D721Med (cell line): ENCODE data around the gene KIAA1614.

Experiments
- DNase-seq: peaks from one replicate; pipeline ENCODE4 v3.0.0; 2011; ENCODE audit warnings: low spot score; ENCODE audit not compliant: insufficient read length
- FAIRE-seq: peaks from 2 replicates; lab custom pipeline; 2011; peaks lifted over from hg19 to GRCh38; lab: Jason Lieb, UNC
- CTCF ChIP-seq: IDR thresholded peaks from 2 replicates; pipeline ENCODE4 v1.5.1; 2012; ENCODE audit warnings: mild to moderate bottlenecking, control low read depth; ENCODE audit not compliant: insufficient read depth; ENCODE audit errors: missing control alignments

Gene KIAA1614

DNA sequence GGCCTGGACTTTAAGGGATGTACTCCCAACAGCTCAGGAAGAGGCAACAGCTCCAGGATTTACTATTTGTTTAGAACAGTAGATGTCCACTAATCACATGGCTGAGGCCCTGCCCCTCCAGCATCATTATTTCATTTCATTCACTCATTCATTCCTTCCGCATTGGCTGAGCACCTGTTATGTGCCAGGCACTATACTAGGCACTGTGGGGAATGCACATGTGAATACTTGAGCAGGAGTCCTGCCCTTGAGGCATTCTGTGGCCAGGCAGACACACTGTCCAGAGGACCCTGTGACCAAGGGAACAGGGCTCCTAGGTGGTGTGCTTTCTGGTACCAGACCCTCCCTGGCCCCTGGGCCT is 24.3 kb downstream of the KIAA1614 start:
- FAIRE-seq (no peak), DNase-seq (no peak)
- TF ChIP-seq CTCF = no peak

- DNase-seq (no peak), FAIRE-seq (no peak)
- TF ChIP-seq CTCF = no peak
These were observed 25.0 kb downstream of the KIAA1614 start for GRCh38 chr1:180937624-180938225.

GRCh38 chr1:180939073-180939710 is 26.5 kb downstream of the KIAA1614 start:
- no peak for TF ChIP-seq CTCF
- FAIRE-seq = no peak
- DNase-seq = no peak

DNA sequence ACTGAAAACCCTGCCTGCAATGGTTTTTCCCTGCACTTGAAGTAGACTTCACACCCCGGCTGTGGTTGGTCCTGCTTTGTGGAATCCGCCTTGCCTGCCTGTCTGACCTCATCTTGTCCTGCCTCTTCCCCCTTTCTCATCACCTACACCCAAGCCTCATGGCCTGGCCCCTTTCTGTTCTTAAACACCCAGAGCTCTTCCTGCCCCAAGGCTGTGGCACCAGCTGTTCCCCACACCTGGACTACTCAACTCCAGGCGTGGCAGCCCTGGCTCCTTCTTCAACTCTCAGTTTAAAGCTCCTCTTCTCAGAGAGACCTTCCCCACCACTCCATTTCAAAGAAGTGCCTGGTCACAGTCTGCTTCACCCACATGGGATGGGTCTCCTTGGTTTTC is 27.0 kb downstream of the KIAA1614 start:
- DNase-seq (no peak), FAIRE-seq (no peak)
- TF ChIP-seq CTCF = no peak

DNA sequence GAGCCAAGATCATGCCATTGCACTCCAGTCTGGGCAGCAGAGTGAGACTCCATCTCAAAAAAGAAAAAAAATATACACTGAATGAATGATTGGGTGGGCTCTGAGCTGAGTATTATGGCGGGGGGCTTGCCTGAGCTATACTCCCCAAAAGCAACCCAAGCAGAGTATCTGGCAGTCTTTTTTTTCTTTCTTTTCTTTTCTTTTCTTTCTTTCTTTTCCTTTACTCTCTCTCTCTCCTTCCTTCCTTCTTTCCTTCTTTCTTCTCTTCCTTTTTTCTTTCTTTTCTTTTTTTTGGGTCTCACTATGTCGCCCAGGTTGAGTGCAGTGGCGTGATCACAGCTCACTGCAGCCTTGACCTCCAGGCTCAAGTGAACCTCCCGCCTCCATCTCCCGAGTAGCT is 27.7 kb downstream of the KIAA1614 start:
- TF ChIP-seq CTCF = no peak
- FAIRE-seq (no peak), DNase-seq (no peak)

DNA sequence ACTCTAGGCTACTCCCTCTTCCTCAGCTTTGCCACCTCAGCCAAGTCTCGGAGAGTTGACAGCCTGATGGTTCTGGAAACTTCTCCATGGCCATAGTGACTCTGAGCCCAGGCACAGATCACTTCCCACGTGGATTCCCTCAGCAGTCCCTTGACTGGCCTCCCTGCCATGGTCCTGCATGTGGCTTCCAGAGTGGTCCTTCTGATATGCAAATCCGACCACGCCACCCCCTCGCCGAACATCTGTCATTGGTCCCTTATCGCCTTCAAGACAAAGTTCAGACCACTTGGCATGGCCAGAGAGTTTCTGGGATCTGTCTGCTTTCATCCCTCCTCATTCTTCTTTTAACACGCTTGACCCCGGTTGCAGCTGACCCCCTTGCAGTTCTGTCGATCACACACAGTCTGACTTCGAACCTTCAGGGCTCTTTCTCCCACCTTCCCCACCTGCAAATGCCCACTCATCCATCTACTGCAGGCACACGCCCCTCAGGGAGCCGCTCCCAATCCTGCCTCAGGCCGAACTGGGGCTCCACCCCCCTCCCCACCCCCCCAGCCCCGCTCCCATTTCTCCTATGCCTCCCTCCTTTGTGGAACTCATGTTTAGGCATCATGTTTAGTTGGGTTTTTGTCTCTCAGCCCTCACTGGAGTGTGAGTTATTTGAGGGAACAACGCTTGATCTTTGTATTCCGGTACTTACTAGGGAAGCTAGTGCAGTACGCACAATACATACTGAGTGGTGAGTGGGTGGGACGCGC is 29.0 kb downstream of the KIAA1614 start:
- FAIRE-seq (no peak), DNase-seq (no peak)
- no peak for TF ChIP-seq CTCF

DNA sequence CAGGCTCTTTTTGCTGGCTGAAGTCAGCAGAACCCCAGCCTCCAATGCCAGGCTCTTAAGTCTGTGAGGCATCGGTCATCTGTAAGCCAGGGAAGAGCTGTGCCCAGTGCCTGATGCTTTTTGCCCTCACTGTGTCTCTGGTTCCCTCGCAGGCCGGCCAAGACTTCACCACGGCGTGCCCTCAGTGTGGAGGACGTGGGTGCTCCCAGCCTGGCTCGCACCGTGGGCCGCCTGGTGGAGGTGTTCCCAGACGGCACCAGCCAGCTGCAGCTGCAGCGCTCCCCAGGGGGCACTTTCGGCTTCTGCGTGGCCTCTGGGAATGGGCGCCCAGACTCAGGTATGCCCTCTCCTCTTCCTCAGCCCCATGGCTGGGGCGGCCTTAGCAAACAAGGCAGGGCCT is 32.5 kb downstream of the KIAA1614 start:
- DNase-seq (no peak), FAIRE-seq (no peak)

More for the DNA sequence above, 32.5 kb downstream of the KIAA1614 start:
- no peak for TF ChIP-seq CTCF
